ENCODE measurements around the gene NUDT7.

DNA sequence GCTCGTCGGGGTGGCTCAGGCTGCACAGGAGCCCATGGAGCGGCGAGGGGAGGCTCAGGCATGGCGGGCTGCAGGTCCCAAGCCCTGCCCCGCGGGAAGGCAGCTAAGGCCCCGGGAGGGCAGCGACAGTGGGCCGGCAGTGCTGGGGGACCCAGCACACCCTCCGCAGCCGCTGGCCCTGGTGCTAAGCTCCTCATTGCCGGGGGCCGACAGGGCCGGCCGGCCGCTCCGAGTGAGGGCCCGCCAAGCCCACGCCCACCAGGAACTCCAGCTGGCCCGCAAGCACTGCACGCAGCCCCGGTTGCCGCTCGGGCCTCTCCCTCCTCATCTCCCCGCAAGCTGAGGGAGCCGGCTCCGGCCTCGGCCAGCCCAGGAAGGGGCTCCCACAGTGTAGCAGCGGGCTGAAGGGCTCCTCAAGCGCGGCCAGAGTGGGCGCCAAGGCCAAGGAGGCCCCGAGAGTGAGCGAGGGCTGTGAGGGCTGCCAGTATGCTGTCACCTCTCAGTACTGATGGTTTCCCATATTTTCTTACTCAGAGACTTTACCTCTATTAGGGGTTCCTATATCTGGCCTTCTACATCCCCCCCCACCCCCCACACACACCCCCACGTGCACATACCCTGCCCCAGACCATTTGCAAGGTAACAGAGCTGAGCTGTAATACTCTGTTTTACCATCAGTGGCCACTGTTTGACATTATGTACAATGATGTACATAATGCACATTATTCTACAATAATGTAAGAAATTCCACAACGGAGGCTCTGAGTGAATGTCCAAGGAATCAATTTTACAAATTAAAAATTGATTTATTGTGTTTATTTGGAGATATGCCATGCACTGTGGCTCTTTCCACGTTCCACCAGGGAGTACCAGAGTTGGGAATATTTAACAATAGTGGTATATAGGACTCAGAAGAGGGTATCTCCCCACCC lies 62.4 kb downstream of the NUDT7 start:
- TF ChIP-seq, protein P1, sequence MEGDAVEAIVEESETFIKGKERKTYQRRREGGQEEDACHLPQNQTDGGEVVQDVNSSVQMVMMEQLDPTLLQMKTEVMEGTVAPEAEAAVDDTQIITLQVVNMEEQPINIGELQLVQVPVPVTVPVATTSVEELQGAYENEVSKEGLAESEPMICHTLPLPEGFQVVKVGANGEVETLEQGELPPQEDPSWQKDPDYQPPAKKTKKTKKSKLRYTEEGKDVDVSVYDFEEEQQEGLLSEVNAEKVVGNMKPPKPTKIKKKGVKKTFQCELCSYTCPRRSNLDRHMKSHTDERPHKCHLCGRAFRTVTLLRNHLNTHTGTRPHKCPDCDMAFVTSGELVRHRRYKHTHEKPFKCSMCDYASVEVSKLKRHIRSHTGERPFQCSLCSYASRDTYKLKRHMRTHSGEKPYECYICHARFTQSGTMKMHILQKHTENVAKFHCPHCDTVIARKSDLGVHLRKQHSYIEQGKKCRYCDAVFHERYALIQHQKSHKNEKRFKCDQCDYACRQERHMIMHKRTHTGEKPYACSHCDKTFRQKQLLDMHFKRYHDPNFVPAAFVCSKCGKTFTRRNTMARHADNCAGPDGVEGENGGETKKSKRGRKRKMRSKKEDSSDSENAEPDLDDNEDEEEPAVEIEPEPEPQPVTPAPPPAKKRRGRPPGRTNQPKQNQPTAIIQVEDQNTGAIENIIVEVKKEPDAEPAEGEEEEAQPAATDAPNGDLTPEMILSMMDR (conservative IDR thresholded peaks at IDR 0.05; ENCODE audit: low read depth, low read length): 0 out of 2 replicates have a peak, but pooled peaks have one; percentile 19
- no peak for TF ChIP-seq EZH2 (IDR thresholded peaks at IDR 0.05; ENCODE audit: borderline replicate concordance, low read depth, low read length, poor library complexity, severe bottlenecking)

Measured in A673 (cell line).